HepG2 (cell line): ENCODE results near the gene ZBTB17. TPM values are rescaled to one million over a fixed set of nuclear protein-coding genes. Genes with fewer than 3 reads are reported as not detected.

Experiments
- EZH2 ChIP-seq: conservative IDR thresholded peaks from 2 replicates; pipeline ENCODE4 v1.6.1; 2012; ENCODE audit warnings: mild to moderate bottlenecking, low read depth, low read length, moderate library complexity
- FOXA3 ChIP-seq: IDR thresholded peaks from 2 replicates; pipeline ENCODE4 v1.6.1; 2016; ENCODE audit warnings: missing genetic modification reagents, missing compliant biosample characterization
- GATA4 ChIP-seq: sonication (generic); IDR thresholded peaks from 2 replicates; pipeline ENCODE4 v1.6.1; 2016; ENCODE audit warnings: antibody characterized with exemption, low read depth, borderline replicate concordance
- HMGXB4 ChIP-seq, 2 experiments: sonication (generic) in 1 of 2; formaldehyde crosslinking in 1 of 2; IDR thresholded peaks; 2 replicates each; pipeline versions ENCODE4 v1.4.0 to v1.6.1; 2018 to 2020; ENCODE audit warnings: missing genetic modification reagents in 2 of 2, borderline replicate concordance in 1 of 2, low read depth in 1 of 2, mild to moderate bottlenecking in 1 of 2, missing biosample characterization in 1 of 2
- HOXD1 ChIP-seq: sonication (generic); formaldehyde crosslinking; IDR thresholded peaks from 2 replicates; pipeline ENCODE4 v1.5.0; 2020; ENCODE audit warnings: missing genetic modification reagents
- KDM4B ChIP-seq: sonication (generic); formaldehyde crosslinking; IDR thresholded peaks from 2 replicates; pipeline ENCODE4 v1.4.0; 2020; ENCODE audit warnings: missing genetic modification reagents
- NFIB ChIP-seq: sonication (generic); formaldehyde crosslinking; IDR thresholded peaks from 2 replicates; pipeline ENCODE4 v1.9.0; 2021; ENCODE audit warnings: missing genetic modification reagents, mild to moderate bottlenecking, borderline replicate concordance
- NR1H2 ChIP-seq: sonication (generic); formaldehyde crosslinking; IDR thresholded peaks from 2 replicates; pipeline ENCODE4 v1.8.1; 2022; ENCODE audit warnings: low read depth, missing genetic modification reagents, borderline replicate concordance
- REXO4 ChIP-seq: sonication (generic); formaldehyde crosslinking; IDR thresholded peaks from 2 replicates; pipeline ENCODE4 v1.8.0; 2022; ENCODE audit warnings: missing genetic modification reagents, mild to moderate bottlenecking, borderline replicate concordance
- SATB2 ChIP-seq: sonication (generic); formaldehyde crosslinking; IDR thresholded peaks from 2 replicates; pipeline ENCODE4 v1.5.0; 2020; ENCODE audit warnings: missing genetic modification reagents
- SMAD9 ChIP-seq: sonication (generic); formaldehyde crosslinking; IDR thresholded peaks from 2 replicates; pipeline ENCODE4 v1.5.1; 2020; ENCODE audit warnings: mild to moderate bottlenecking, missing genetic modification reagents
- TCF12 ChIP-seq, 2 experiments: fragments of 450-650 bp in 1 of 2; sonication (generic) in 1 of 2; formaldehyde crosslinking in 1 of 2; IDR thresholded peaks; 2 replicates each; pipeline versions ENCODE4 v1.6.1 to v1.8.0; 2017 to 2022; ENCODE audit warnings: antibody characterized with exemption in 1 of 2, mild to moderate bottlenecking in 1 of 2, missing genetic modification reagents in 1 of 2, moderate library complexity in 1 of 2
- TFAP4 ChIP-seq: sonication (generic); IDR thresholded peaks from 2 replicates; pipeline ENCODE4 v1.6.1; 2016; ENCODE audit warnings: low read depth, borderline replicate concordance
- THAP7 ChIP-seq: sonication (generic); formaldehyde crosslinking; IDR thresholded peaks from 2 replicates; pipeline ENCODE4 v1.8.1; 2023; ENCODE audit warnings: mild to moderate bottlenecking, missing genetic modification reagents
- ZBTB33 ChIP-seq: sonication (generic); formaldehyde crosslinking; IDR thresholded peaks from 2 replicates; pipeline ENCODE4 v1.4.0; 2020; ENCODE audit warnings: missing genetic modification reagents
- ZNF101 ChIP-seq: sonication (generic); formaldehyde crosslinking; IDR thresholded peaks from 2 replicates; pipeline ENCODE4 v1.4.0; 2020; ENCODE audit warnings: mild to moderate bottlenecking, low read depth, missing genetic modification reagents, borderline replicate concordance
- ZNF253 ChIP-seq: sonication (generic); formaldehyde crosslinking; IDR thresholded peaks from 2 replicates; pipeline ENCODE4 v1.8.0; 2022; ENCODE audit warnings: mild to moderate bottlenecking, missing genetic modification reagents, borderline replicate concordance
- ZNF512 ChIP-seq: sonication (generic); formaldehyde crosslinking; IDR thresholded peaks from 2 replicates; pipeline ENCODE4 v1.4.0; 2020; ENCODE audit warnings: mild to moderate bottlenecking, missing genetic modification reagents
- ZNF800 ChIP-seq: sonication (generic); formaldehyde crosslinking; IDR thresholded peaks from 2 replicates; pipeline ENCODE4 v1.4.0; 2020; ENCODE audit warnings: missing genetic modification reagents
- polyA plus RNA-seq, 8 experiments: library from polyadenylated mRNA; depleted of rRNA in 3 of 8; stranded (reverse) in 7 of 8; unstranded in 1 of 8; fragments of >200 nt; fragmentation: Illumina TruSeq in 4 of 8; extraction: Trizol in 4 of 8; gene quantifications; 2 replicates each; pipeline versions ENCODE4 v1.2.1 to v1.2.3, GENCODE V29; 2011 to 2016; ENCODE audit warnings: low read depth in 4 of 8, missing spikeins in 1 of 8, mixed read lengths in 1 of 8; ENCODE audit not compliant: insufficient read depth in 1 of 8
- total RNA-seq, 5 experiments: library from RNA; depleted of rRNA; stranded (reverse); fragments of >200 nt; fragmentation: Illumina TruSeq; extraction: Trizol; gene quantifications; 2 replicates each; pipeline ENCODE4 v1.2.3, GENCODE V29; 2016; ENCODE audit warnings: low read depth in 1 of 5

ZBTB17 gene
- total and polyA plus RNA-seq, 2 of the 13 experiments (the other 11 are each of a cell fraction or from before 2014, with no cell fraction given), result 16.7 to 17.0 TPM

- TF ChIP-seq ZNF101, result no peak
- TF ChIP-seq NR1H2 (CRISPR knock-in tag), result no peak
- no peak for TF ChIP-seq KDM4B (CRISPR knock-in tag)
- TF ChIP-seq TFAP4, result peak; percentile 38; the same call in 1 of the 2 replicates
- TF ChIP-seq FOXA3 (CRISPR knock-in tag), result no peak
- TF ChIP-seq NFIB, result no peak
- TF ChIP-seq HOXD1, result no peak
- no peak for TF ChIP-seq ZNF512 (CRISPR knock-in tag)
- no peak for TF ChIP-seq GATA4
- peak; percentile 78 for TF ChIP-seq ZNF800 (CRISPR knock-in tag)
- TF ChIP-seq SATB2 (CRISPR knock-in tag), result no peak
- TF ChIP-seq ZBTB33 (CRISPR knock-in tag), result no peak
- TF ChIP-seq TCF12 (IDR thresholded peaks at IDR 0.05), result no peak
- no peak for TF ChIP-seq TCF12 (CRISPR knock-in tag; IDR thresholded peaks at IDR 0.05)
- TF ChIP-seq HMGXB4 (CRISPR knock-in tag; IDR thresholded peaks at IDR 0.05; ENCODE audit: borderline replicate concordance in 1 of 2, low read depth in 1 of 2), result peak in 1 of 2 experiments; percentile 53; a peak in 2 of 4 replicates
- no peak for TF ChIP-seq REXO4 (CRISPR knock-in tag)
- no peak for TF ChIP-seq THAP7 (CRISPR knock-in tag)
- TF ChIP-seq EZH2, result no peak
- no peak for TF ChIP-seq SMAD9
- TF ChIP-seq ZNF253, result no peak
Measured at GRCh38 chr1:16017461-16018303, 41.8 kb upstream of the ZBTB17 start, which contains the start of gene HSPB7 (continued).
